Uterus (tissue), 4 donors: ENCODE results near the gene EML1. TPM values are rescaled to one million over a fixed set of nuclear protein-coding genes. Genes with fewer than 3 reads are reported as not detected.

Experiments used
- DNase-seq, 2 donors: peaks; one replicate each; pipeline ENCODE4 v3.0.0-alpha.2; 2019 to 2020
- H3K27ac ChIP-seq, 2 donors: fragments of 200-600 bp; sonication (generic); 1 replicate in 1 of 2; 2 replicates in 1 of 2; pipeline ENCODE4 v1.5.1; 2016 to 2018
- H3K27me3 ChIP-seq, 2 donors: fragments of 200-600 bp; sonication (generic); one replicate each; pipeline ENCODE4 v1.5.1; 2018 to 2019; ENCODE audit warnings: control low read depth in 1 of 2
- H3K36me3 ChIP-seq, 2 donors: fragments of 200-600 bp; sonication (generic); one replicate each; pipeline ENCODE4 v1.5.1; 2019; ENCODE audit warnings: control low read depth in 1 of 2
- H3K4me1 ChIP-seq, 2 donors: fragments of 200-600 bp; sonication (generic); one replicate each; pipeline ENCODE4 v1.5.1; 2018 to 2019; ENCODE audit warnings: control low read depth in 1 of 2
- H3K4me3 ChIP-seq, 2 donors: fragments of 200-600 bp; sonication (generic); 1 replicate in 1 of 2; 2 replicates in 1 of 2; pipeline ENCODE4 v1.5.1; 2018 to 2019; ENCODE audit warnings: mild to moderate bottlenecking in 1 of 2
- H3K9me3 ChIP-seq, 2 donors: fragments of 200-600 bp; sonication (generic); one replicate each; pipeline ENCODE4 v1.5.1; 2019; ENCODE audit warnings: control low read depth in 1 of 2
- CTCF ChIP-seq, 4 experiments: fragments of 200-600 bp in 2 of 4; fragments of 450-650 bp in 2 of 4; sonication (generic) in 2 of 4; IDR thresholded peaks; one replicate each; pipeline ENCODE4 v1.5.1; 2016 to 2019; ENCODE audit warnings: antibody characterized with exemption in 4 of 4, mild to moderate bottlenecking in 2 of 4, moderate library complexity in 1 of 4
- POLR2A ChIP-seq, 2 donors: fragments of 450-650 bp; IDR thresholded peaks; one replicate each; pipeline ENCODE4 v1.6.1; 2016; ENCODE audit warnings: antibody characterized with exemption in 2 of 2, mild to moderate bottlenecking in 1 of 2, moderate library complexity in 1 of 2
- intact Hi-C: fragments of 100-400 bp; cut with DNase I; formaldehyde crosslinking; loops from one replicate; pipeline ENCODE4 v1.15.1; 2023; ENCODE audit warnings: low total_unique reads
- total RNA-seq, 4 donors: library from RNA; depleted of rRNA in 3 of 4; stranded (reverse); fragments of >200 nt in 3 of 4; gene quantifications; one replicate each; pipeline versions ENCODE4 v1.1.0 to v1.2.4, GENCODE V29; 2014 to 2023
- donor health status: DM: yes; HTN: yes; CAD: no.

The EML1 gene
- total RNA-seq, 4 donors from 2014 or later: 51.4 to 184 (median 84.4) TPM

GRCh38 chr14:99951085-99951484 lies 157.9 kb downstream of the EML1 start:
- Histone ChIP-seq H3K27me3 (no peaks in the 10 kb centered on the region), H3K27ac (no peak overlapping the region), H3K9me3 (no peaks in the 10 kb centered on the region), H3K4me3 (no peak overlapping the region), H3K36me3 (no peaks in the 10 kb centered on the region), H3K4me1 (no peaks in the 10 kb centered on the region)
- DNase-seq: no peak
- no peak for TF ChIP-seq POLR2A (IDR thresholded peaks at IDR 0.05)
- TF ChIP-seq CTCF (IDR thresholded peaks at IDR 0.05): no peak
- intact Hi-C loops: no loop called here

GRCh38 chr14:99952039-99952438 lies 158.8 kb downstream of the EML1 start:
- H3K27me3 ChIP-seq: no peaks in the 10 kb centered on the region
- no peak for DNase-seq
- intact Hi-C loops: no loop called here

GRCh38 chr14:99952453-99952852 lies 159.2 kb downstream of the EML1 start:
- Histone ChIP-seq H3K27me3 (no peaks in the 10 kb centered on the region), H3K36me3 (no peaks in the 10 kb centered on the region), H3K9me3 (no peaks in the 10 kb centered on the region), H3K27ac (no peak overlapping the region), H3K4me3 (no peak overlapping the region), H3K4me1 (no peaks in the 10 kb centered on the region)
- intact Hi-C loops: no loop called here
- DNase-seq: no peak
- TF ChIP-seq POLR2A (IDR thresholded peaks at IDR 0.05): no peak
- TF ChIP-seq CTCF (IDR thresholded peaks at IDR 0.05): no peak

More at GRCh38 chr14:99952039-99952438, 158.8 kb downstream of the EML1 start:
- H3K4me3 ChIP-seq: no peak overlapping the region
- H3K4me1 ChIP-seq: no peaks in the 10 kb centered on the region
- H3K27ac ChIP-seq: no peak overlapping the region
- no peaks in the 10 kb centered on the region for H3K36me3 ChIP-seq
- TF ChIP-seq POLR2A (IDR thresholded peaks at IDR 0.05) (no peak), CTCF (IDR thresholded peaks at IDR 0.05) (no peak)
- H3K9me3 ChIP-seq: no peaks in the 10 kb centered on the region

GRCh38 chr14:99955826-99956455 lies 162.7 kb downstream of the EML1 start:
- DNase-seq: no peak
- TF ChIP-seq POLR2A (IDR thresholded peaks at IDR 0.05): no peak
- Histone ChIP-seq H3K9me3 (no peaks in the 10 kb centered on the region), H3K36me3 (no peaks in the 10 kb centered on the region), H3K4me3 (no peak overlapping the region), H3K4me1 (no peaks in the 10 kb centered on the region), H3K27ac (peak overlapping the region in 1 of 2 donors; percentile 66), H3K27me3 (no peaks in the 10 kb centered on the region)
- intact Hi-C loops: no loop called here

GRCh38 chr14:99958380-99958779 lies 165.2 kb downstream of the EML1 start:
- Histone ChIP-seq H3K9me3 (no peaks in the 10 kb centered on the region), H3K27ac (no peak overlapping the region), H3K4me3 (no peak overlapping the region), H3K4me1 (no peaks in the 10 kb centered on the region), H3K36me3 (no peaks in the 10 kb centered on the region), H3K27me3 (no peaks in the 10 kb centered on the region)
- intact Hi-C loops: no loop called here
- DNase-seq: no peak
- no peak for TF ChIP-seq POLR2A (IDR thresholded peaks at IDR 0.05)

- TF ChIP-seq CTCF (IDR thresholded peaks at IDR 0.05): no peak
- no peak for TF ChIP-seq POLR2A (IDR thresholded peaks at IDR 0.05)
- Histone ChIP-seq H3K27ac (no peak overlapping the region), H3K9me3 (no peaks in the 10 kb centered on the region), H3K27me3 (no peaks in the 10 kb centered on the region), H3K4me1 (peaks cover 0 to 4% of the 10 kb centered on the region in 2 donors), H3K36me3 (no peaks in the 10 kb centered on the region), H3K4me3 (no peak overlapping the region)
- intact Hi-C loops: no loop called here
- DNase-seq: no peak
These were observed 168.8 kb downstream of the EML1 start for GRCh38 chr14:99961826-99962518.
